Esophagus squamous epithelium (tissue), 5 donors: Measurements from ENCODE around the gene FNBP1L. TPM values are rescaled to one million over a fixed set of nuclear protein-coding genes. Genes with fewer than 3 reads are reported as not detected.

ENCODE experiments used
- DNase-seq: peaks from one replicate; lab custom pipeline; 2025; lab: John Stamatoyannopoulos, UW
- H3K27ac ChIP-seq, 4 donors: fragments of 200-600 bp; sonication (generic); one replicate each; pipeline ENCODE4 v1.5.1; 2016 to 2019; ENCODE audit warnings: mild to moderate bottlenecking in 1 of 4
- H3K27me3 ChIP-seq, 4 donors: fragments of 200-600 bp; sonication (generic); 1 replicate in 3 of 4; 2 replicates in 1 of 4; pipeline versions ENCODE4 v1.5.1 to v1.6.0; 2017 to 2021; ENCODE audit warnings: antibody characterized with exemption in 1 of 4
- H3K36me3 ChIP-seq, 3 donors: fragments of 200-600 bp; sonication (generic); one replicate each; pipeline ENCODE4 v1.5.1; 2016 to 2019
- H3K4me1 ChIP-seq, 3 donors: fragments of 200-600 bp; sonication (generic); one replicate each; pipeline ENCODE4 v1.5.1; 2017 to 2019
- H3K4me3 ChIP-seq, 4 donors: fragments of 200-600 bp; sonication (generic); 1 replicate in 3 of 4; 2 replicates in 1 of 4; pipeline ENCODE4 v1.5.1; 2016 to 2019; ENCODE audit warnings: mild to moderate bottlenecking in 2 of 4, moderate library complexity in 1 of 4
- H3K9me3 ChIP-seq, 3 donors: fragments of 200-600 bp; sonication (generic); one replicate each; pipeline ENCODE4 v1.5.1; 2016 to 2019
- POLR2A ChIP-seq, 4 donors: fragments of 450-650 bp; IDR thresholded peaks; one replicate each; pipeline ENCODE4 v1.6.1; 2017; ENCODE audit warnings: antibody characterized with exemption in 4 of 4, mild to moderate bottlenecking in 4 of 4, moderate library complexity in 3 of 4
- WGBS, 2 donors: methylation state at CpG; one replicate each; pipeline ENCODE4 v1.1.5; 2018; 5-methylcytosine and 5-hydroxymethylcytosine counted together
- intact Hi-C: fragments of 100-400 bp; cut with DNase I; formaldehyde crosslinking; loops from one replicate; pipeline ENCODE4 v1.15.0; 2022
- total RNA-seq, 4 donors: library from RNA; depleted of rRNA; stranded (reverse); fragments of >200 nt; gene quantifications; one replicate each; pipeline ENCODE4 v1.1.0, GENCODE V29; 2016
- TF ChIP-seq, protein P1 (sequence below), 6 experiments: fragments of 450-650 bp in 4 of 6; fragments of 200-600 bp in 2 of 6; sonication (generic) in 2 of 6; IDR thresholded peaks; one replicate each; pipeline ENCODE4 v1.5.1; 2016 to 2019; ENCODE audit warnings: antibody characterized with exemption in 6 of 6, mild to moderate bottlenecking in 4 of 6, moderate library complexity in 4 of 6
- donor health status: DM: yes; HTN: yes; CAD: no.

The FNBP1L gene
- total RNA-seq, 4 donors from 2014 or later = 7.5 to 14.2 (median 9.0) TPM

DNA sequence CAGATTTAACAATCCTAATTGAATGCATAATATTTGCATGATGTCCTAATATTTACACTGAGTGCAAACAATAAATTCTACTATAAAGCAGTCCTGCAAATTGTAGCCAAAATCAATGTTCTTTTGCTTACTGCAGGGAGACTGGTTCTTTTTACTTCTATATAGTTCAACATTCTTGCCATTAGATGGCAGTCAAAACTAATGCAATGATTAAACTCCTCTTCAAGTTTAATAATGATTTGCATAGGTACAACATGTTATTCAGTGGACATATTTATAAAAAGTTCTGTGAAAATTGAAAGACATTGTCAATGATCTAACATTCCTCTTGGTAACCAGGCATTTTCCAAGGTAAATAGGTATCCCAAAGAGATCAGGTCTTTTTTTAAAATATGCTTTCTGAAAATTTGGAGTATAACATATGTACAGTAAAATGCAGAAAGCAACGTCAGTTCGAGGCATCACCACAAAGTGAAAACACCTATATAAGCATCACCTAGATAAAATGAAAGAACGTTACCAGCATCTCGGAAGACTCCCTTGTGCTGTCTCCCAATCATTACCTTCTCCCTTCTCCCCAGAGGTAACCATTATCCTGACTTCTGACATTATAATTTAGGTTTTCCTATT is 9.8 kb upstream of the FNBP1L start:
- H3K36me3 ChIP-seq = no peaks in the 10 kb centered on the region
- WGBS, 2 donors = 29 to 39% methylated on average over 4 of the region's 4 CpGs
- TF ChIP-seq POLR2A (IDR thresholded peaks at IDR 0.05) = no peak
- TF ChIP-seq, protein P1, sequence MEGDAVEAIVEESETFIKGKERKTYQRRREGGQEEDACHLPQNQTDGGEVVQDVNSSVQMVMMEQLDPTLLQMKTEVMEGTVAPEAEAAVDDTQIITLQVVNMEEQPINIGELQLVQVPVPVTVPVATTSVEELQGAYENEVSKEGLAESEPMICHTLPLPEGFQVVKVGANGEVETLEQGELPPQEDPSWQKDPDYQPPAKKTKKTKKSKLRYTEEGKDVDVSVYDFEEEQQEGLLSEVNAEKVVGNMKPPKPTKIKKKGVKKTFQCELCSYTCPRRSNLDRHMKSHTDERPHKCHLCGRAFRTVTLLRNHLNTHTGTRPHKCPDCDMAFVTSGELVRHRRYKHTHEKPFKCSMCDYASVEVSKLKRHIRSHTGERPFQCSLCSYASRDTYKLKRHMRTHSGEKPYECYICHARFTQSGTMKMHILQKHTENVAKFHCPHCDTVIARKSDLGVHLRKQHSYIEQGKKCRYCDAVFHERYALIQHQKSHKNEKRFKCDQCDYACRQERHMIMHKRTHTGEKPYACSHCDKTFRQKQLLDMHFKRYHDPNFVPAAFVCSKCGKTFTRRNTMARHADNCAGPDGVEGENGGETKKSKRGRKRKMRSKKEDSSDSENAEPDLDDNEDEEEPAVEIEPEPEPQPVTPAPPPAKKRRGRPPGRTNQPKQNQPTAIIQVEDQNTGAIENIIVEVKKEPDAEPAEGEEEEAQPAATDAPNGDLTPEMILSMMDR (IDR thresholded peaks at IDR 0.05) = peak; percentile 18 to 79 (median 63)
- no peak overlapping the region for H3K4me3 ChIP-seq
- H3K27ac ChIP-seq = no peak overlapping the region
- no peaks in the 10 kb centered on the region for H3K4me1 ChIP-seq
- H3K9me3 ChIP-seq = no peaks in the 10 kb centered on the region
- peaks cover 0 to 16% (median 0%) of the 10 kb centered on the region in 4 donors for H3K27me3 ChIP-seq
- DNase-seq = no peak
- intact Hi-C loops = loop anchor here (5.0 to 10.0 kb wide), 3 partner anchors 133 to 377 kb away; no protein-coding TSS in a partner anchor

DNA sequence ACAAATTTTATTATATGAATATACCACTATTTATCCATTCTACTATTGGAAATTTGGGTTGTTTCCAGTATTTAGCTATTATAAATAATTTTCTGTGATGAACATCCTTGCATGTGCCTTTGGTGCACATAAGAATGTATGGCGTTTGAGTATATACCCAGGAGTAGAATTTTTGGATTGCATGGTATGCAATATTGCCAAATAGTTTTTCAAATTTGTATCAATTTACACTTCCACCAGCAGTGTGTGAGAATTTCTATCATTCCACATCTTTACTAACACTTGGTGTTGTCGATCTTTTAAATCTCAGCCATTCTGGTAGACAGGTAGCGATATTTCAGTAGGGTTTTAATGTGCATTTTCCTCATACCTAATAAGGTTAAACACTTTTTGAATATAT is 9.2 kb upstream of the FNBP1L start:
- Histone ChIP-seq H3K4me1 (no peaks in the 10 kb centered on the region), H3K27me3 (peaks cover 0 to 13% (median 0%) of the 10 kb centered on the region in 4 donors), H3K27ac (no peak overlapping the region), H3K4me3 (no peak overlapping the region), H3K36me3 (no peaks in the 10 kb centered on the region), H3K9me3 (no peaks in the 10 kb centered on the region)
- no peak for DNase-seq
- TF ChIP-seq, protein P1 (IDR thresholded peaks at IDR 0.05) = no peak
- no peak for TF ChIP-seq POLR2A (IDR thresholded peaks at IDR 0.05)
- WGBS, 2 donors = 78 to 83% methylated on average over 3 of the region's 3 CpGs
- intact Hi-C loops = loop anchor here (5.0 to 10.0 kb wide), 3 partner anchors 134 to 376 kb away; no protein-coding TSS in a partner anchor

DNA sequence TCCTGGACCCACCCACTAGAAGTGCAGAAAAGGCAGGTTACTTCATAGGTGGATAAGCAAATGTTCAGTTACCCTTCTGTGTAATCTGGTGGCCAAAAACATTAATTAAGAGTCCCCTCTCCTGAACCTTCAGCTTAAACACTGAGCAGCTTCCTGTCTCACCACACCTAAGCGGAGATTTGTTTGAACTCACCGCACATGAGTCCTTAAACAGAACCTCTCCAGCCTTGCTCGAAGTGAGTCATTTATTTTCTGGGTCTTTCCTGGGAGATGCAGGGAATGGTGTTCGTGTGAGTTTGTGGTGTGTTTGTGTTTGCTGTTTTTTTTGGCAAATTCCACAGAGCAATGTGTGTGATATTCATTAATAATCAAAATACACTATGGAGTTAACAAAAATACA is 7.6 kb upstream of the FNBP1L start:
- 53 to 82% methylated on average over 4 of the region's 4 CpGs for WGBS, 2 donors
- no peaks in the 10 kb centered on the region for H3K36me3 ChIP-seq
- no peaks in the 10 kb centered on the region for H3K9me3 ChIP-seq
- H3K4me3 ChIP-seq = no peak overlapping the region
- no peak overlapping the region for H3K27ac ChIP-seq
- intact Hi-C loops = no loop called here
- no peak for DNase-seq
- H3K4me1 ChIP-seq = no peaks in the 10 kb centered on the region
- TF ChIP-seq, protein P1 (IDR thresholded peaks at IDR 0.05) = no peak
- no peak for TF ChIP-seq POLR2A (IDR thresholded peaks at IDR 0.05)
- no peaks in the 10 kb centered on the region for H3K27me3 ChIP-seq

DNA sequence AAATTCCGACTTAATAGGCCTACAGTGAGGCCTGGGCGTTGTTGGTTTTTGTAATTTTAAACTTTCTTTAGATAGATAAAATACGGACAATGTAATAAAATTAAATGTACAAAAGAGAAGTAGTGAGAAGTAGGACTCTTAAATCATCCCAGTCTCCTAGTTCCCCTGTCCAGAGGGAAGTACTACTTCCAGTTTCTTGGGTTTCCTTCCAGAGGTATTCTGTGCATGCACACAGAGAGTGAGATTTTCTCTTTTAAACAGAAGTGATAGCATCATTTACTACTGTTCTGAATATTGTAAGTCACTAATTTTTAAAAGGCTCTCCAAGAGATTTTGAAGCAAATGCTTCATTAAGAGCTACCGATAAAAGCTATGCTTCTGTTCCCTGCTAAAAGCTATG is 7.2 kb upstream of the FNBP1L start:
- Histone ChIP-seq H3K27ac (no peak overlapping the region), H3K27me3 (no peaks in the 10 kb centered on the region), H3K4me3 (no peak overlapping the region), H3K36me3 (no peaks in the 10 kb centered on the region), H3K9me3 (no peaks in the 10 kb centered on the region), H3K4me1 (no peaks in the 10 kb centered on the region)
- intact Hi-C loops = no loop called here
- 72 to 90% methylated on average over 4 of the region's 4 CpGs for WGBS, 2 donors
- no peak for TF ChIP-seq POLR2A (IDR thresholded peaks at IDR 0.05)
- TF ChIP-seq, protein P1 (IDR thresholded peaks at IDR 0.05) = no peak
- no peak for DNase-seq

DNA sequence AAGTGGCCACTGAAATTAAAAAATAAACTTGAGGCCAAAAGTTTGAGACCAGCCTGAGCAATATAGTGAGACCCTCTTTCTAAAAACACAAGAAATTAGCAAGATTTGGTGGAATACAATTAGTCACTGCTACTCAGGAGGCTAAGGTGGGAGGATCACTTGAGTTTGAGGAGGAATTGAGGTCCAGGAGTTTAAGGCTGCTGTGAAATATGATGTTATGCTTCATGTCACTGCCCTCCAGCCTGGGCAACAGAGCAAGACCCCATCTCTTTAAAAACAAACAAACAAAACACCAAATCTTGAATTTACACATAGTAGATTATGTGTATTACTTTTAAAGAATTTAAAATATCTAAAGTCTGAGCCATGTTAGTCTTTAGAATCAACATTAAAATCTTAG is 6.3 kb upstream of the FNBP1L start:
- no peak overlapping the region for H3K4me3 ChIP-seq
- intact Hi-C loops = no loop called here
- H3K36me3 ChIP-seq = no peaks in the 10 kb centered on the region
- no peaks in the 10 kb centered on the region for H3K27me3 ChIP-seq
- no peaks in the 10 kb centered on the region for H3K9me3 ChIP-seq
- TF ChIP-seq, protein P1 (IDR thresholded peaks at IDR 0.05) = no peak
- TF ChIP-seq POLR2A (IDR thresholded peaks at IDR 0.05) = no peak
- H3K4me1 ChIP-seq = peaks cover 0 to 2% (median 0%) of the 10 kb centered on the region in 3 donors
- H3K27ac ChIP-seq = no peak overlapping the region
- no peak for DNase-seq
